HepG2 (cell line): ENCODE results near the gene S100Z. TPM values are rescaled to one million over a fixed set of nuclear protein-coding genes. Genes with fewer than 3 reads are reported as not detected.

Source experiments
- ARHGAP35 ChIP-seq: sonication (generic); formaldehyde crosslinking; IDR thresholded peaks from 2 replicates; pipeline ENCODE4 v1.9.0; 2022; ENCODE audit warnings: mild to moderate bottlenecking, inconsistent platforms, moderate library complexity, missing genetic modification reagents, borderline replicate concordance
- ARID2 ChIP-seq: sonication (generic); formaldehyde crosslinking; IDR thresholded peaks from 2 replicates; pipeline ENCODE4 v1.8.1; 2022; ENCODE audit warnings: mild to moderate bottlenecking, missing genetic modification reagents, borderline replicate concordance
- BRCA1 ChIP-seq: sonication (generic); formaldehyde crosslinking; IDR thresholded peaks from 2 replicates; pipeline ENCODE4 v1.4.0; 2020; ENCODE audit warnings: missing genetic modification reagents
- CBX2 ChIP-seq, 2 experiments: fragments of 200-600 bp in 1 of 2; sonication (generic); formaldehyde crosslinking in 1 of 2; IDR thresholded peaks; 2 replicates each; pipeline versions ENCODE4 v1.7.0 to v1.8.1; 2018 to 2022; ENCODE audit warnings: low read depth in 2 of 2, low read length in 1 of 2, mild to moderate bottlenecking in 1 of 2, missing genetic modification reagents in 1 of 2
- ELF4 ChIP-seq: sonication (generic); formaldehyde crosslinking; IDR thresholded peaks from 2 replicates; pipeline ENCODE4 v1.5.0; 2020; ENCODE audit warnings: missing genetic modification reagents, mild to moderate bottlenecking, moderate library complexity, borderline replicate concordance
- GABPB1 ChIP-seq: IDR thresholded peaks from 2 replicates; pipeline ENCODE4 v1.6.1; 2016; ENCODE audit warnings: mild to moderate bottlenecking, missing genetic modification reagents, moderate library complexity, missing compliant biosample characterization
- ISX ChIP-seq: sonication (generic); formaldehyde crosslinking; conservative IDR thresholded peaks from 2 replicates; pipeline ENCODE4 v1.5.0; 2020; ENCODE audit warnings: missing genetic modification reagents
- KAT2B ChIP-seq: fragments of 150-350 bp; IDR thresholded peaks from 2 replicates; pipeline ENCODE4 v1.6.1; 2014; ENCODE audit warnings: low read depth, low read length, borderline replicate concordance
- KAT7 ChIP-seq: IDR thresholded peaks from 2 replicates; pipeline ENCODE4 v1.6.1; 2018; ENCODE audit warnings: borderline replicate concordance, missing compliant biosample characterization
- MED1 ChIP-seq: sonication (generic); formaldehyde crosslinking; IDR thresholded peaks from 2 replicates; pipeline ENCODE4 v1.4.0; 2020; ENCODE audit warnings: missing genetic modification reagents
- MTF2 ChIP-seq: sonication (generic); formaldehyde crosslinking; IDR thresholded peaks from 2 replicates; pipeline ENCODE4 v1.5.0; 2020; ENCODE audit warnings: missing genetic modification reagents, borderline replicate concordance
- MYC ChIP-seq: sonication (generic); formaldehyde crosslinking; IDR thresholded peaks from 2 replicates; pipeline ENCODE4 v1.9.0; 2021; ENCODE audit warnings: missing genetic modification reagents, borderline replicate concordance
- NFYC ChIP-seq: IDR thresholded peaks from 2 replicates; pipeline ENCODE4 v1.6.1; 2016; ENCODE audit warnings: missing genetic modification reagents, missing compliant biosample characterization
- PRPF4 ChIP-seq: fragments of 200-400 bp; formaldehyde crosslinking; IDR thresholded peaks from 2 replicates; pipeline ENCODE4 v1.6.1; 2016; ENCODE audit warnings: low read length, low read depth; ENCODE audit not compliant: poor library complexity, severe bottlenecking
- SAP130 ChIP-seq: IDR thresholded peaks from 2 replicates; pipeline ENCODE4 v1.6.1; 2016; ENCODE audit warnings: low read depth
- SIX1 ChIP-seq: sonication (generic); formaldehyde crosslinking; IDR thresholded peaks from 2 replicates; pipeline ENCODE4 v1.4.0; 2020; ENCODE audit warnings: missing genetic modification reagents, borderline replicate concordance
- SNAPC5 ChIP-seq: sonication (generic); formaldehyde crosslinking; IDR thresholded peaks from 2 replicates; pipeline ENCODE4 v1.8.1; 2023; ENCODE audit warnings: mild to moderate bottlenecking, missing genetic modification reagents, borderline replicate concordance
- SRF ChIP-seq: IDR thresholded peaks from 2 replicates; pipeline ENCODE4 v1.6.1; 2011; ENCODE audit warnings: mild to moderate bottlenecking, low read depth, low read length, moderate library complexity
- SUZ12 ChIP-seq: fragments of 150-350 bp; IDR thresholded peaks from 2 replicates; pipeline ENCODE4 v1.6.1; 2014; ENCODE audit warnings: low read depth, low read length
- TOPORS ChIP-seq: sonication (generic); formaldehyde crosslinking; IDR thresholded peaks from 2 replicates; pipeline ENCODE4 v1.8.0; 2023; ENCODE audit warnings: mild to moderate bottlenecking, missing genetic modification reagents
- ZMYM4 ChIP-seq: sonication (generic); formaldehyde crosslinking; IDR thresholded peaks from 2 replicates; pipeline ENCODE4 v1.8.1; 2023; ENCODE audit warnings: mild to moderate bottlenecking, missing genetic modification reagents
- ZNF142 ChIP-seq: sonication (generic); formaldehyde crosslinking; IDR thresholded peaks from 2 replicates; pipeline ENCODE4 v1.4.0; 2020; ENCODE audit warnings: missing genetic modification reagents
- ZNF607 ChIP-seq: sonication (generic); formaldehyde crosslinking; IDR thresholded peaks from 2 replicates; pipeline ENCODE4 v1.5.1; 2020; ENCODE audit warnings: missing genetic modification reagents, mild to moderate bottlenecking, borderline replicate concordance
- ZNF616 ChIP-seq: sonication (generic); formaldehyde crosslinking; IDR thresholded peaks from 2 replicates; pipeline ENCODE4 v1.5.0; 2020; ENCODE audit warnings: low read depth, mild to moderate bottlenecking, missing genetic modification reagents
- ZNF619 ChIP-seq: sonication (generic); formaldehyde crosslinking; IDR thresholded peaks from 2 replicates; pipeline ENCODE4 v1.4.0; 2020; ENCODE audit warnings: mild to moderate bottlenecking, missing genetic modification reagents
- ZNF747 ChIP-seq: sonication (generic); formaldehyde crosslinking; IDR thresholded peaks from 2 replicates; pipeline ENCODE4 v1.8.1; 2023; ENCODE audit warnings: missing genetic modification reagents, mild to moderate bottlenecking, borderline replicate concordance
- ZSCAN31 ChIP-seq: sonication (generic); formaldehyde crosslinking; IDR thresholded peaks from 2 replicates; pipeline ENCODE4 v1.5.0; 2020; ENCODE audit warnings: low read depth, mild to moderate bottlenecking, missing genetic modification reagents
- polyA plus RNA-seq, 8 experiments: library from polyadenylated mRNA; depleted of rRNA in 3 of 8; stranded (reverse) in 7 of 8; unstranded in 1 of 8; fragments of >200 nt; fragmentation: Illumina TruSeq in 4 of 8; extraction: Trizol in 4 of 8; gene quantifications; 2 replicates each; pipeline versions ENCODE4 v1.2.1 to v1.2.3, GENCODE V29; 2011 to 2016; ENCODE audit warnings: low read depth in 4 of 8, missing spikeins in 1 of 8, mixed read lengths in 1 of 8; ENCODE audit not compliant: insufficient read depth in 1 of 8
- total RNA-seq, 5 experiments: library from RNA; depleted of rRNA; stranded (reverse); fragments of >200 nt; fragmentation: Illumina TruSeq; extraction: Trizol; gene quantifications; 2 replicates each; pipeline ENCODE4 v1.2.3, GENCODE V29; 2016; ENCODE audit warnings: low read depth in 1 of 5

S100Z gene
- total and polyA plus RNA-seq, 2 of the 13 experiments (the other 11 are each of a cell fraction or from before 2014, with no cell fraction given) = 0.22 TPM; not detected in 1

DNA sequence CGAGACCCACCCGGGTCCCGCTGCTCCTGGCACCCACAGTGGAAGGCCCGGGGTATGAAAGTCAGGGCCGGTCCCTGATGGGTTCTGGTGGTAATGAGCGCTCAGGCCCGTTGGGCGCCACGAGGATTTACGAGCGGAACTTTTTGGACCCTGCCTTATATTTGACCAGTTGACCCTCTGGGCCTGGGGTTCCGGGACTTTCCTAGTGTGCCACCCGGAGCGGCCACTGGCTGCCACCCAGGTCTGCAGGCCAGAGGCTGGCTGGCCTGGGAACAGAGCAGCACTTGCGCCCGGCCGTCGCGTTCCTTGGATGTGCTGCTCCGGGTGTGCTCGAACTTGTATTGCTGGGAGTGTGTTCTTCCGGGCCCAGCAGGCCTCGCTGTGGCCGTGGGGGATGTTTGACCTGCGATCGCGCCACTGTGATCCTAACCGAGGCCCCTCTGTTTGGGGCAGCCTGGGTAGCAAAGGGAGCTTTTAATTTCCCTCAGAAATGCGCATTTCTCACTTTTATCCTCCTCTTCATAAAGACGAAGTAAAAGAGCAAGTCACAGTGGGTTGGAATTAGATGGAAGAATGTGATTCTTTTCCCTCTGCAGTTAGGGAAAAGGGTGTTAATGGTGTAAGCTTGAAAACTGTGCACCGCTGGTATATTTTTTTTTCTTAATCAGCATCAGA is 29.8 kb upstream of the S100Z start (continued):
- TF ChIP-seq KAT2B (no peak), SIX1 (no peak), SUZ12 (no peak), BRCA1 (CRISPR knock-in tag) (no peak), PRPF4 (no peak), MED1 (CRISPR knock-in tag) (no peak), ZMYM4 (CRISPR knock-in tag) (no peak), ZSCAN31 (CRISPR knock-in tag) (peak; percentile 40; the same call in 1 of the 2 replicates), MTF2 (CRISPR knock-in tag) (no peak), SAP130 (no peak), SNAPC5 (CRISPR knock-in tag) (no peak), ARHGAP35 (CRISPR knock-in tag) (no peak), NFYC (CRISPR knock-in tag) (no peak), CBX2 (IDR thresholded peaks at IDR 0.05; ENCODE audit: low read depth, low read length) (no peak), CBX2 (CRISPR knock-in tag; IDR thresholded peaks at IDR 0.05; ENCODE audit: low read depth) (no peak), SRF (no peak), TOPORS (no peak), ELF4 (no peak), ZNF607 (CRISPR knock-in tag) (no peak), MYC (CRISPR knock-in tag) (peak; percentile 49; the same call in 1 of the 2 replicates), ZNF616 (CRISPR knock-in tag) (no peak), ZNF747 (CRISPR knock-in tag) (no peak), ISX (no peak), ZNF619 (CRISPR knock-in tag) (no peak), ARID2 (CRISPR knock-in tag) (no peak), KAT7 (CRISPR knock-in tag) (no peak), GABPB1 (peak; percentile 38; the same call in 1 of the 2 replicates), ZNF142 (peak; percentile 64; the same call in 1 of the 2 replicates)
